Bronchial epithelial cell (primary cell): Measurements from ENCODE around the gene TNFRSF18. TPM values are rescaled to one million over a fixed set of nuclear protein-coding genes. Genes with fewer than 3 reads are reported as not detected.

Experiments used
- DNase-seq: peaks from one replicate; pipeline ENCODE4 v3.0.0-alpha.2; 2010; ENCODE audit warnings: low read depth
- FAIRE-seq: peaks from 2 replicates; lab custom pipeline; 2011; peaks lifted over from hg19 to GRCh38; lab: Jason Lieb, UNC
- H3K27me3 ChIP-seq: 2 replicates; pipeline ENCODE4 v1.5.1; 2011; ENCODE audit warnings: low read length; ENCODE audit not compliant: control insufficient read depth, insufficient read depth
- H3K36me3 ChIP-seq: 2 replicates; pipeline ENCODE4 v1.5.1; 2011; ENCODE audit warnings: low read length; ENCODE audit not compliant: control insufficient read depth, insufficient read depth
- H3K4me3 ChIP-seq: 2 replicates; pipeline ENCODE4 v1.5.1; 2011; ENCODE audit warnings: mild to moderate bottlenecking, low read depth, low read length, control low read depth
- total RNA-seq: library from RNA; depleted of rRNA; stranded (reverse); fragments of >200 nt; gene quantifications from 2 replicates; pipeline ENCODE4 v1.2.1, GENCODE V29; 2014
- TF ChIP-seq, protein P1 (sequence below): IDR thresholded peaks from 2 replicates; pipeline ENCODE4 v1.5.1; 2011; ENCODE audit warnings: mild to moderate bottlenecking, moderate library complexity, low read length, control low read depth, inconsistent platforms; ENCODE audit not compliant: insufficient read depth, severe bottlenecking

The TNFRSF18 gene
- total RNA-seq, 1 donor from 2014 or later: not detected

DNA sequence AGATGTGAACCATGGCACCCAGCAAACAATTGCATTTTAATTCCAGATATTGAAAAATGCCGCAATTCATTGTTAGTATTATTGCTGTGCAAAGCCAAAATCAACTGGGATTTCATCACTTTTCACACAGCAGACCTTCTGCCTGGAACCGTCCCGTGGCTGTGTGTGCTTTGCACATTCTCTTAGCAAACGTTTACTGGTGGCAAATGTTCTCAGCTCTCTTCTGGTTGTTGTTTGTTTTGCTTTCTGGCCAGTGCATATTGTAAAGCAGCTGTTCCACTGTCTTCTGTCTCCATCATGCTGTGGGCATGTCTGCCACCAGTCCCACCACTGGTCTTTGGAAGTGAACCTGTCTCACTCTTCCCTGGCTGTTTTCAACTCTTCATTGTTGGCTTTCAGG is 52.5 kb downstream of the TNFRSF18 start:
- TF ChIP-seq, protein P1, sequence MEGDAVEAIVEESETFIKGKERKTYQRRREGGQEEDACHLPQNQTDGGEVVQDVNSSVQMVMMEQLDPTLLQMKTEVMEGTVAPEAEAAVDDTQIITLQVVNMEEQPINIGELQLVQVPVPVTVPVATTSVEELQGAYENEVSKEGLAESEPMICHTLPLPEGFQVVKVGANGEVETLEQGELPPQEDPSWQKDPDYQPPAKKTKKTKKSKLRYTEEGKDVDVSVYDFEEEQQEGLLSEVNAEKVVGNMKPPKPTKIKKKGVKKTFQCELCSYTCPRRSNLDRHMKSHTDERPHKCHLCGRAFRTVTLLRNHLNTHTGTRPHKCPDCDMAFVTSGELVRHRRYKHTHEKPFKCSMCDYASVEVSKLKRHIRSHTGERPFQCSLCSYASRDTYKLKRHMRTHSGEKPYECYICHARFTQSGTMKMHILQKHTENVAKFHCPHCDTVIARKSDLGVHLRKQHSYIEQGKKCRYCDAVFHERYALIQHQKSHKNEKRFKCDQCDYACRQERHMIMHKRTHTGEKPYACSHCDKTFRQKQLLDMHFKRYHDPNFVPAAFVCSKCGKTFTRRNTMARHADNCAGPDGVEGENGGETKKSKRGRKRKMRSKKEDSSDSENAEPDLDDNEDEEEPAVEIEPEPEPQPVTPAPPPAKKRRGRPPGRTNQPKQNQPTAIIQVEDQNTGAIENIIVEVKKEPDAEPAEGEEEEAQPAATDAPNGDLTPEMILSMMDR: no peak
- Histone ChIP-seq H3K36me3 (no peaks in the 10 kb centered on the region), H3K27me3 (no peaks in the 10 kb centered on the region), H3K4me3 (no peak overlapping the region)
- FAIRE-seq: peak; percentile 62
- no peak for DNase-seq

Other genes with a start within 250 kb of the TNFRSF18 start
- 116 and 128 TPM in 2 replicates for gene NOC2L, start 247.3 kb downstream of the TNFRSF18 start, total RNA-seq
- 4.5 and 6.8 TPM in 2 replicates for gene KLHL17, start 246.0 kb downstream of the TNFRSF18 start, total RNA-seq
- 1.6 and 5.4 TPM in 2 replicates for gene PLEKHN1, start 240.1 kb downstream of the TNFRSF18 start, total RNA-seq
- under 0.01 TPM in 1 of 2 replicates, not detected in the other for gene PERM1, start 224.5 kb downstream of the TNFRSF18 start, total RNA-seq
- gene HES4, start 206.5 kb downstream of the TNFRSF18 start, total RNA-seq: 42.6 and 83.5 TPM in 2 replicates
- gene ISG15, start 193.1 kb downstream of the TNFRSF18 start, total RNA-seq: 18.2 and 25.7 TPM in 2 replicates
- 117 and 132 TPM in 2 replicates for gene AGRN, start 186.5 kb downstream of the TNFRSF18 start, total RNA-seq
- 9.0 and 14.6 TPM in 2 replicates for gene RNF223, start 132.3 kb downstream of the TNFRSF18 start, total RNA-seq
- gene C1orf159, start 90.5 kb downstream of the TNFRSF18 start, total RNA-seq: 5.9 and 8.2 TPM in 2 replicates
- not detected in 2 replicates for gene TTLL10, start 32.7 kb downstream of the TNFRSF18 start, total RNA-seq
- gene TNFRSF4, start 7.6 kb upstream of the TNFRSF18 start, total RNA-seq: 0.13 TPM in 1 of 2 replicates, not detected in the other
- gene SDF4, start 25.4 kb upstream of the TNFRSF18 start, total RNA-seq: 68.2 and 81.3 TPM in 2 replicates
- gene B3GALT6, start 25.6 kb upstream of the TNFRSF18 start, total RNA-seq: 19.1 and 24.5 TPM in 2 replicates
- 1.3 and 2.7 TPM in 2 replicates for gene C1QTNF12, start 40.1 kb upstream of the TNFRSF18 start, total RNA-seq
- gene UBE2J2, start 67.3 kb upstream of the TNFRSF18 start, total RNA-seq: 41.3 and 41.5 TPM in 2 replicates
- gene SCNN1D, start 73.8 kb upstream of the TNFRSF18 start, total RNA-seq: 0.26 and 0.51 TPM in 2 replicates
- 34.0 and 36.4 TPM in 2 replicates for gene ACAP3, start 101.3 kb upstream of the TNFRSF18 start, total RNA-seq
- 15.6 and 20.8 TPM in 2 replicates for gene PUSL1, start 102.0 kb upstream of the TNFRSF18 start, total RNA-seq
- 64.9 and 66.3 TPM in 2 replicates for gene INTS11, start 118.1 kb upstream of the TNFRSF18 start, total RNA-seq
- 10.8 and 20.2 TPM in 2 replicates for gene CPTP, start 118.2 kb upstream of the TNFRSF18 start, total RNA-seq
- 0.26 and 0.38 TPM in 2 replicates for gene TAS1R3, start 124.7 kb upstream of the TNFRSF18 start, total RNA-seq
- 208 and 233 TPM in 2 replicates for gene DVL1, start 142.8 kb upstream of the TNFRSF18 start, total RNA-seq
- gene MXRA8, start 152.0 kb upstream of the TNFRSF18 start, total RNA-seq: 0.51 and 5.0 TPM in 2 replicates
- 93.5 and 128 TPM in 2 replicates for gene AURKAIP1, start 168.6 kb upstream of the TNFRSF18 start, total RNA-seq
- gene CCNL2, start 192.7 kb upstream of the TNFRSF18 start, total RNA-seq: 119 and 134 TPM in 2 replicates
- 46.3 and 50.4 TPM in 2 replicates for gene MRPL20, start 200.7 kb upstream of the TNFRSF18 start, total RNA-seq
- 5.3 and 7.9 TPM in 2 replicates for gene ANKRD65, start 214.7 kb upstream of the TNFRSF18 start, total RNA-seq
- 5.0 and 7.9 TPM in 2 replicates for gene VWA1, start 229.1 kb upstream of the TNFRSF18 start, total RNA-seq
- 0.26 and 0.77 TPM in 2 replicates for gene ATAD3C, start 243.1 kb upstream of the TNFRSF18 start, total RNA-seq